GM19240 (cell line): Measurements from ENCODE around the gene A3GALT2.

Experiments used
- DNase-seq: peaks from one replicate; pipeline ENCODE4 v3.0.0; 2011; ENCODE audit warnings: low spot score; ENCODE audit not compliant: insufficient read length

A3GALT2 gene

DNA sequence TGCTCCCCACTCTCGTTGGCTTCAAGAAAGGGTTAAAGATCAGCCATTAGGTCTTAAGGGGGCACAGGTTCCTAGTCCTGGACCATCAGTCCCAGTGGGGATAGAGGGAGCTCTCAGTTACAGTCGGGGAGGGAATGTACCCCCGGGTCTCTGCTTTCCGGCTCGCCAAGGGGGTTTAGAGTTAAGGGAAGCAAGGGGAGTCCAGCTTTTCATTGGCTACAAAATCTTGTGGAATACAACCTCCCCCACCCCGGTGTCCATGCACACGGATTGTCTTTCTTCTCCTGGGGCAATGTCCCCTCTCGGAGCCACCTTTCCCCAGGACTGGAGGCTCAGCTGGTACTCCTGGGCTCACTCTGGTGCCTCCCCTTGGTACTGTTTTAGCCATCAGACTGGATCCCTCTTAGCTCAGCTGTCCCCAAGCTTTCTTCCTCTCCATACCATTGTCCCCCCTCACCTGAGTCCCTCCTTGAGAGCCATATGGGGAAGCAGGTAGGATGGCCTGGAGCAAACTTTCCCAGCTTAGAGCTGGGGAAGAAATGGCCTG, at the start of gene A3GALT2:
A3GALT2 (minus strand) TSS at position 480 of the 547 bp plus-strand sequence; CDS start at position 480, 0 bp downstream.
- no peak for DNase-seq

GRCh38 chr1:33370301-33370700, 49.4 kb upstream of the A3GALT2 start:
- no peak for DNase-seq

- no peak for DNase-seq
Measured at GRCh38 chr1:33369764-33370163, 48.9 kb upstream of the A3GALT2 start.

DNA sequence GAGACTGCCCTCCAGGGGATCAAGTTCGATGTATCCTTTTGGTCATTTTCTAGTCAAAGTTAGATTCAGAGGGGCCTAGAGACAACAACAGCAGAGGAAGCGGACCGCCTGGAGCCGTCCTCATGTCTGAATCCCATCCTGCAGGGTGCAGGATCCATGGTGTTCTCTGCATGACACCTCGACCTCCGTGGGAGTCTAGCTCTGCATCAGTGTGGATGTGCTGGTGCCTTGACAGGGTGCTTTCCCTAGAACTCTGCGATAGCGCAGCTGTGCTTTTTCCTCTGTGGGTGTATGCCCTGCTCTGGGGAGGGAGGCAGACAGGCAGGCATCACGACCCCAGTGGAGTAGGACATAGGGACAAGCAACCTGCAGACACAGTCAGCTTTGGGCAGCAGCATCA, 48.2 kb upstream of the A3GALT2 start:
- DNase-seq, result no peak

DNA sequence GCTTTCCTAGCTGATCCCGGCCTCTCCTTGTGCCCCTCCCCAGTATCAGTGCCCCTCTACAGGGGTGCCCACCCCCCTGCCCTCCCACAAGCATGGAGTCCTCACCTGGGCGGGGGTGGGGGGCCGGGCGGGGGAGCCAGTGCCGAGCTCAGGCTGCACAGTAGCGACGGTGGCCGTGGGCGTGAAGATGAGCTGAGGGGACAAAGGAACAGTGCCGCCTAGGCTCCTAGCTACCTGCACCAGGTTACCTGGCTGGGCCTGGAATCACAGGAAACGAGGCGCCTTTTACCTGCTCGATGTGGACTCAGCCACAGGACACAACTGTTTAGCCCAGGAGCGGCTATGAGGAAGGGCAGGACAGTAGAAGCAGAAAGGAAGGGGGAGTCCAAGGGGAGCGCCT, 47.5 kb upstream of the A3GALT2 start:
- DNase-seq, result no peak

GRCh38 chr1:33367485-33368405, 46.8 kb upstream of the A3GALT2 start:
- peak; percentile 69 for DNase-seq

GRCh38 chr1:33366762-33367484, 46.0 kb upstream of the A3GALT2 start:
- no peak for DNase-seq

DNA sequence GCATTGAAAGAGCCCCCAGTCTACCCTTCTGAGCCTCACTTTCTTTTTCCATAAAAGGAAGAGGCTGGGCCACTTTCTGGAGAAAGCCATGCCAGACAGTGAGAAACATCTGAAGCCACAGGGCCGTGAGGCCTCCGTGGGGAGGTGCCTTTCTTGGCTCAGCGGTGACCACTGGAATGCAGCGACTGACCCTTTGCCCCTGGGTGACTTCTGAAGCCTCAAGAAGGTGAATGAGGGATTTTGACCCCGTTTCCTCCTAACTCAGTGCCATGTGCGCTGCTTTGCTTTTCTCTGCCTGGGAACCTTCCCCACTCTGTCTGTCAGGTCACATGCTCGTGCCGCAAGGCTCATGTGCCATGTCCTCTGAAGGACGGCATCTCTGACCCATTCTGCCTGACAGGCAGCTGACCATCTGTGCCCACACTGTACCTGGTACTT, 44.7 kb upstream of the A3GALT2 start:
- DNase-seq, result no peak

DNA sequence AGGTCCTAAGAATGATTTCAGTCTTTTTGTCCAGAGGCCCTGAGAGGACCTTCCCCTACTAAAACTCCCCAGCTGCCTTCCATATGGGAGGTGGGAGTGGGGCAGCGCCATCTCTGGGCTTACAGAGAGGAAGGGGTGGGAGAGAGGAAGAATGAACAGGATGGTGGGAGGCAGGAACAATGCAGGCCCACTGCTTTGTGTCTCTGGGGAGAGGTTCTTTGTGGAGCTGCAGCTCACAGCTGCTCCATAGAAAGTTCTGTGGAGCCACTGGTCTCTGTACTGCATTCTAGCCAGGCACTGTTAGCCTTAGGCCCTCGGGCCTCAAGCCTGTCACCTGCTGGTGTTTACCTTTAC, 43.6 kb upstream of the A3GALT2 start:
- no peak for DNase-seq

DNA sequence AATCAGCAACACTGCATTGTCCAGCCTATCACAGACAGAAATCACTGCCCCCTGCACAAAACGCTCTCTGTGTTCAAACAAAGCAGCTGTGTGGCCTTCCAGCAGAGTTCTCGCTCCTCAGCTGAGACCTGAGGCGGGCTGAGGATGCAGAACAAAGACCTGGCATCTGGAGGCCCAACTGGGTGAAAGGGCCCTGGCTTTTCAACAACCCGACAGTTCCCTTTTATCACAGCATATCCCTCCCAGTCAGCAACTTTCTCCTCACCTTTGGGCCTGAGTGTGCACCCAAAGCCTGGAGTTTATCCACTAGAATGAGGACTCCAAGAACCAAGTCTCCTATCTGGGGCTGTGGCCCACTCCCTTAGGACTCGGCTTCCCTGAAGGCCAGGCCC, 42.6 kb upstream of the A3GALT2 start:
- no peak for DNase-seq

DNA sequence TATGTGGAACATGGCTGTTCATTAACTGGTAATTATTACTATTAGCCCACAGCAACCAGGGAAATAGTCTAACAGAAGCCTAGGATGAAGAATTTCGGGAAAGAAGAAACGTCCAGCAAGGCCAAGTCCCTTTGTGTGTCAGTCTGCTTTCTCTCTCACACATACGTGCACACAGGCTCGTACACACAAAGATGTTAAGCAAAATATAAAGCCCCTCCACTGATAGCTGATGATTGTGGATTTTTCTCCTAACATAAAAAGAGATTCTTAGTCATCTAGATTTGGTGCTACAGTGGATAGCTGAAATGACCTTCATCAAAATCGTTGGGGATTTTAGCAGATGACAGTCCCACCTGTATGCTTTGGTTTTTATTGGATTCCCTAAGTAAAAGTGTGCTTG, 42.1 kb upstream of the A3GALT2 start:
- DNase-seq, result no peak

DNA sequence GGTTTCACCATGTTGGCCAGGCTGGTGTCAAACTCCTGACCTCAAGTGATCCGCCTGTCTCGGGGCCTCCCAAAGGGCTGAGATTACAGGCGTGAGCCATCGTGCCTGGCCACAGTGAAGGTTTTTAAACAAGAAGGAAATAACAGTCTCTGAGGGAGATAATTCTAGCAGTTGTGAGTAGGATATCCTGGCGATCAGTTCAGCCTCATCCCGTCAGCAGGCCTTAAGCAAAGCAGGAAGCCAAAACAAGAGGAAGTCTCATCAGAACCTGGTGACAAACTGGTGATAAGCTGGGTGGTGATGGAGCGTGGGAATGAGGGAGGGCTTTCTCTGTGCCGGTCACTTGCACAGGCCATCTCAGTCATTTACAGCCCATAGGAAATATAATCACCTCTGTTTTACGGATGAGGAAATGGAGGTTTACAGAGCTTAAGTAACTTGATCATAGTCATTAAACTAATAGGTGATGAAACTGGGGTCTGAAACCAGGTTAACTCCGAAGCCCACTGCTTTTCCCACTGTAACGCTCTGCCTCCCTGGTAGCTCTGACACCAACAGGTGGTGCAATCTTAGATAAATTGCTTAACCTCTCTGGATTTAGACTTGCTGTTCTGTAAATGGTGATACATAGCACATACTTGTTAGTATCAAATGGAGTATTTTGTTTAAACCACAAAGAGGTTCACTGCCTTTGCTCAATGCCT, 40.8 kb upstream of the A3GALT2 start:
- DNase-seq, result no peak

DNA sequence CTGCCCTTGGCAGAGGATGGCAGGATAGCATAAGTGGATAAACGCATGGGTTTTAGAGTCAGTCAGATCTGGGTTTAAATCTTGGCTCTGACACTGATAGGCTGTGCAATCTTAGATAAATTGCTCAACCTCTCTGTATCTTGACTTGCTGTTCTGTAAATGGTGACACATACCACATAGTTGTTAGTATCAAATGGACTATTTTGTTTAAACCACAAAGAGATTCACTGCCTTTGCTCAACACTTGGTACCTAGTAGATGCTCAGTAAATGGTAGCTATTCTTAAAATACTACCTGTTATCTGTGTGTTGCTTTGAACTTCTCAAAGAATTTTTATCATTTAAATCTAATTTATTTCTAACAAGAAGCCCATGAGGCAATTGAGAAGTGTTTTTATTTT, 39.5 kb upstream of the A3GALT2 start:
- DNase-seq, result no peak

- DNase-seq, result no peak
Measured at GRCh38 chr1:33359931-33360330, 39.0 kb upstream of the A3GALT2 start.

DNA sequence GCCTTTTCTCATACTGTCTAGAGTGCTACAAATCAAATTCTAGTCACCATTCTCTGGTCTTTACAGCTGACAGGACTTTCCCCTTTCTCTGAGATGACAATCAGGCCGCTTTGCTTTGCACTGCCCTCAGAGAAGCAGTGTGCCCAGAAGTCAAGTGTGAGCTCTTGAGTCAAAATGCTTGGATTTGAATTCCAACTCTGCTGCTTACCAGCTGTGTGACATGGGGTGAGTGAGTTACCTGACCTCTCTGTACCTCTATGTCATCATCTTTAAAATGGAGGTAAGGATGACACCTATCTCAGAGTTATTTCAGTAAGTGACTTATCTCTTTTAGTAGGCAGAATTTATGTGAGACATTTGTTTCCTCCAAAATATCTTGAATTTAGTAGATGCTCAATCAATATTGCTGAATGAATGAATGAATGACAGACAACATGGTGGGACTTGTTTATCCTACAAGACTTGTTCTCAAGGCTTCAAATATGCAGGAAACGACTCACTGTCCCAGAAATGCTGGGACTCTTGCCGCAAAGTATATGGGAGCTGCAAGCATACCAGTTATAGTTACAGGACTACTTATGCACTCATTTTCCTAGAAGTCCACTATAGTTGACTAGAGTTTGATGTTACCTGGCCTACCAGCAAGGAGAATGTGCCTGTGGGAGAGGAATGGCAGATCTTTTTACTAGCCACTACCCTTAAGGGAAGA, 38.1 kb upstream of the A3GALT2 start:
- DNase-seq, result no peak

- no peak for DNase-seq
Measured at GRCh38 chr1:33358114-33358794, 37.4 kb upstream of the A3GALT2 start.

DNA sequence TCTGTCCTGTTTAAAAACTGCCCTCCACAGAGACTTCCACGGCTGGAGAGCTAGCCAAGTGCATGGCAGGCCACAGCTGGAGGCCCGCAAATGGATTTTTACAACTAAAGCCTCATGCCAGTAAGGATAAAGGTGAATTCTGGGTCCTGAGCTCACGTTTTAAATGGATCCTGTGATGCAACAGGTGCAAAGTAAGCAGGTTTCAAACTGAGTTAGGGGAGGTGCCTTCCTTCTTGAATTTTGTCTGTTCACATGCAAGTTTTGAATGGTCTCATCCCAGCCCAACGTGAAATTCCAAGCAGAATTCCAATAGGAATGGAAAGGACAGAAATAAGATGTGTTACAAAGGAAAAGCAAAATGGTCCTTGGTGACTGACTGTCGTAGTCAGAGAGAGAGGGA, 36.2 kb upstream of the A3GALT2 start:
- DNase-seq, result no peak

- DNase-seq, result no peak
Measured at GRCh38 chr1:33354707-33355316, 33.9 kb upstream of the A3GALT2 start.

DNA sequence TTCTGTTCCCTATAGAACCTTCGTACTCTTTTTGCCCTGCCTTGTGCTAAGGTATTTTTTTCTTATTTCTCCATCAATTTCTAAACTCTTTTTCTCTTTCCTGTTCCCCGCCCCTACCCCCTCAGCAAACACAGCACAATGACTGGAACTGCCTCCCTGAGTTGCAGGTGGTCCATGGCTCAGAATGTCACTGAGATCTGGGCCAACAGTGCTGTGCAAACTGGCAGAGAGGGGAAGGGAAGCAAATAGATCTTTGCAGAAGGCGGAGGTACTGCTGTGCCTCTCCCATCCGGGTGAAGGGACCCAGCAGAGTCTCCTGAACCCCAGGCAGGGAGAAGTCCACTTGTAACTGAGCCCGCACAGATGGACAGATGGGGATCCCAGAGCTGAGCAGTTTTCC, 32.6 kb upstream of the A3GALT2 start:
- DNase-seq, result no peak

GRCh38 chr1:33351281-33351660, 30.4 kb upstream of the A3GALT2 start:
- no peak for DNase-seq
